Measurements from ENCODE around the gene ARHGEF1.

ARHGEF1 gene

DNA sequence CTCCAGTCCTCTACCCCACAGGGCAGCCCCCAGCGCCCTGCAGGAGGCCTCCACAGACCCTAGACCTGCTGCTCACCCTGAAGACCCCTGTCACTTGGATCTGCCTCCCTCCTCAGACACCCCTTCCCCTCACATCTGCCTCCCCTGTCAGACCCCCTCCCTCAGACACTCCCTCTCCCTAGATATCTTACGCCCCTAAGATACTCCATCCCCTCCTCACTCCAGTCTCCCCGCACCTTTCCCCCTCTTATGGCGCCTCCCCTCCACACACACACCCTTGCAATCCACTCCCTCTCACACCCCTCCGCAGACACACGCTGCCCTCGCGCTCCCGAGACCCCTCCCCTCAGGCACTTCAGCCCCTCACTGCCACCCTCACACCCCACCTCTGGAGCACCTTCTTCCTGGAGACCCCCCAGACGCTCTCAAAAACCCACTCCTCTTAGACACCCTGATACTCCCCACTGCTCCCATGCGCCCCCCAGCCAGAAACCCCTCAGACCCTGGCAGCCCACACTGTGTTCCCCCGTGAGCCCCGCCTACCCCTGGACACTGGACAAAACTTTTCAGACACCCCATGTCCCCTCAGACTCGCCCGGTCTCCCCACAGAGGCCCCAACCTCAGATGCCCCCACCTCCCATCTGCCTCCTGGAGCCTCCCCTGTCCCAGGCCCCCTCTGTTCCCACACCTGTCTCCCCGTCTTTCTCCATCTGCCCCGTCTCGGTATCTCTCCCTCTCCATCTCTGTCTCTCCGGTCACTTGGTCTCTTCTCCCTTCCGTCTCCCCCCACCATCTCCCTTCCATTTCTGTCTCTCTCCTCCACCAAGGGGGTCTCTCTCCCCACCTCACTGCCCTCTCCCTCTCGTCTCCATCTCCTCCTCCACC is 30.8 kb downstream of the ARHGEF1 start:
- Histone ChIP-seq H3K27ac (ENCODE audit: extremely low read depth, low read depth, low read length) (no peak overlapping the region), H3K4me1 (ENCODE audit: control insufficient read depth, insufficient read depth, low read length) (no peaks in the 10 kb centered on the region), H3K9me3 (ENCODE audit: control insufficient read depth, insufficient read depth, low read depth, low read length) (no peaks in the 10 kb centered on the region), H3K4me3 (ENCODE audit: low read depth, low read length) (no peak overlapping the region), H3K36me3 (ENCODE audit: control insufficient read depth in 2 of 2, insufficient read depth in 1 of 2, low read length in 2 of 2) (no peaks in the 10 kb centered on the region)
- POLR2A ChIA-PET, result no interaction called here
- CTCF ChIA-PET, result no interaction called here
- TF ChIP-seq ZNF791 (tag by site-specific recombination; IDR thresholded peaks at IDR 0.05) (no peak), ZNF473 (tag by site-specific recombination; IDR thresholded peaks at IDR 0.05) (no peak; the same call in none of the 2 replicates), ZFP37 (tag by site-specific recombination; IDR thresholded peaks at IDR 0.05) (no peak), ZNF157 (tag by site-specific recombination; IDR thresholded peaks at IDR 0.05) (0 out of 2 replicates have a peak, but pooled peaks have one; percentile 26), ZNF501 (tag by site-specific recombination; IDR thresholded peaks at IDR 0.05) (no peak), KLF9 (tag by site-specific recombination; IDR thresholded peaks at IDR 0.05; ENCODE audit: low read depth) (0 out of 2 replicates have a peak, but pooled peaks have one; percentile 37), GLIS2 (tag by site-specific recombination; IDR thresholded peaks at IDR 0.05) (peak; percentile 87), ZBTB48 (tag by site-specific recombination; IDR thresholded peaks at IDR 0.05) (peak; percentile 34), ZNF398 (tag by site-specific recombination; IDR thresholded peaks at IDR 0.05) (peak; percentile 92), WT1 (tag by site-specific recombination; IDR thresholded peaks at IDR 0.05) (peak; percentile 68; the same call in 1 of the 2 replicates), SP3 (tag by site-specific recombination; IDR thresholded peaks at IDR 0.05) (0 out of 2 replicates have a peak, but pooled peaks have one; percentile 16), ZNF677 (tag by site-specific recombination; IDR thresholded peaks at IDR 0.05) (no peak), ZNF426 (tag by site-specific recombination; IDR thresholded peaks at IDR 0.05) (no peak), ZNF223 (tag by site-specific recombination; IDR thresholded peaks at IDR 0.05) (0 out of 2 replicates have a peak, but pooled peaks have one; percentile 14), TCF7L2 (IDR thresholded peaks at IDR 0.05; ENCODE audit: borderline replicate concordance, low read depth, low read length) (no peak), ZNF280C (tag by site-specific recombination; IDR thresholded peaks at IDR 0.05) (no peak), ZIC2 (tag by site-specific recombination; IDR thresholded peaks at IDR 0.05) (peak; percentile 49), YY2 (tag by site-specific recombination; IDR thresholded peaks at IDR 0.05) (0 out of 2 replicates have a peak, but pooled peaks have one; percentile 21), SP2 (tag by site-specific recombination; IDR thresholded peaks at IDR 0.05) (0 out of 2 replicates have a peak, but pooled peaks have one; percentile 5), ZBTB7A (tag by site-specific recombination; IDR thresholded peaks at IDR 0.05; ENCODE audit: low read depth) (peak; percentile 93), ZNF248 (tag by site-specific recombination; IDR thresholded peaks at IDR 0.05) (0 out of 2 replicates have a peak, but pooled peaks have one; percentile 50), REPIN1 (tag by site-specific recombination; IDR thresholded peaks at IDR 0.05; ENCODE audit: low read depth) (no peak), KLF1 (tag by site-specific recombination; IDR thresholded peaks at IDR 0.05) (peak; percentile 70), ZNF366 (tag by site-specific recombination; conservative IDR thresholded peaks at IDR 0.05) (peak; percentile 91), RBAK (tag by site-specific recombination; IDR thresholded peaks at IDR 0.05) (0 out of 2 replicates have a peak, but pooled peaks have one; percentile 21)
- TF ChIP-seq, protein P1, sequence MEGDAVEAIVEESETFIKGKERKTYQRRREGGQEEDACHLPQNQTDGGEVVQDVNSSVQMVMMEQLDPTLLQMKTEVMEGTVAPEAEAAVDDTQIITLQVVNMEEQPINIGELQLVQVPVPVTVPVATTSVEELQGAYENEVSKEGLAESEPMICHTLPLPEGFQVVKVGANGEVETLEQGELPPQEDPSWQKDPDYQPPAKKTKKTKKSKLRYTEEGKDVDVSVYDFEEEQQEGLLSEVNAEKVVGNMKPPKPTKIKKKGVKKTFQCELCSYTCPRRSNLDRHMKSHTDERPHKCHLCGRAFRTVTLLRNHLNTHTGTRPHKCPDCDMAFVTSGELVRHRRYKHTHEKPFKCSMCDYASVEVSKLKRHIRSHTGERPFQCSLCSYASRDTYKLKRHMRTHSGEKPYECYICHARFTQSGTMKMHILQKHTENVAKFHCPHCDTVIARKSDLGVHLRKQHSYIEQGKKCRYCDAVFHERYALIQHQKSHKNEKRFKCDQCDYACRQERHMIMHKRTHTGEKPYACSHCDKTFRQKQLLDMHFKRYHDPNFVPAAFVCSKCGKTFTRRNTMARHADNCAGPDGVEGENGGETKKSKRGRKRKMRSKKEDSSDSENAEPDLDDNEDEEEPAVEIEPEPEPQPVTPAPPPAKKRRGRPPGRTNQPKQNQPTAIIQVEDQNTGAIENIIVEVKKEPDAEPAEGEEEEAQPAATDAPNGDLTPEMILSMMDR (tag by site-specific recombination; IDR thresholded peaks at IDR 0.05), result no peak
- TF ChIP-seq, protein P2, sequence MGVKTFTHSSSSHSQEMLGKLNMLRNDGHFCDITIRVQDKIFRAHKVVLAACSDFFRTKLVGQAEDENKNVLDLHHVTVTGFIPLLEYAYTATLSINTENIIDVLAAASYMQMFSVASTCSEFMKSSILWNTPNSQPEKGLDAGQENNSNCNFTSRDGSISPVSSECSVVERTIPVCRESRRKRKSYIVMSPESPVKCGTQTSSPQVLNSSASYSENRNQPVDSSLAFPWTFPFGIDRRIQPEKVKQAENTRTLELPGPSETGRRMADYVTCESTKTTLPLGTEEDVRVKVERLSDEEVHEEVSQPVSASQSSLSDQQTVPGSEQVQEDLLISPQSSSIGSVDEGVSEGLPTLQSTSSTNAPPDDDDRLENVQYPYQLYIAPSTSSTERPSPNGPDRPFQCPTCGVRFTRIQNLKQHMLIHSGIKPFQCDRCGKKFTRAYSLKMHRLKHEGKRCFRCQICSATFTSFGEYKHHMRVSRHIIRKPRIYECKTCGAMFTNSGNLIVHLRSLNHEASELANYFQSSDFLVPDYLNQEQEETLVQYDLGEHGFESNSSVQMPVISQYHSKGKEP (tag by site-specific recombination; IDR thresholded peaks at IDR 0.05), result no peak
- TF ChIP-seq, protein P3, sequence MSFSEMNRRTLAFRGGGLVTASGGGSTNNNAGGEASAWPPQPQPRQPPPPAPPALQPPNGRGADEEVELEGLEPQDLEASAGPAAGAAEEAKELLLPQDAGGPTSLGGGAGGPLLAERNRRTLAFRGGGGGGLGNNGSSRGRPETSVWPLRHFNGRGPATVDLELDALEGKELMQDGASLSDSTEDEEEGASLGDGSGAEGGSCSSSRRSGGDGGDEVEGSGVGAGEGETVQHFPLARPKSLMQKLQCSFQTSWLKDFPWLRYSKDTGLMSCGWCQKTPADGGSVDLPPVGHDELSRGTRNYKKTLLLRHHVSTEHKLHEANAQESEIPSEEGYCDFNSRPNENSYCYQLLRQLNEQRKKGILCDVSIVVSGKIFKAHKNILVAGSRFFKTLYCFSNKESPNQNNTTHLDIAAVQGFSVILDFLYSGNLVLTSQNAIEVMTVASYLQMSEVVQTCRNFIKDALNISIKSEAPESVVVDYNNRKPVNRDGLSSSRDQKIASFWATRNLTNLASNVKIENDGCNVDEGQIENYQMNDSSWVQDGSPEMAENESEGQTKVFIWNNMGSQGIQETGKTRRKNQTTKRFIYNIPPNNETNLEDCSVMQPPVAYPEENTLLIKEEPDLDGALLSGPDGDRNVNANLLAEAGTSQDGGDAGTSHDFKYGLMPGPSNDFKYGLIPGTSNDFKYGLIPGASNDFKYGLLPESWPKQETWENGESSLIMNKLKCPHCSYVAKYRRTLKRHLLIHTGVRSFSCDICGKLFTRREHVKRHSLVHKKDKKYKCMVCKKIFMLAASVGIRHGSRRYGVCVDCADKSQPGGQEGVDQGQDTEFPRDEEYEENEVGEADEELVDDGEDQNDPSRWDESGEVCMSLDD (tag by site-specific recombination; IDR thresholded peaks at IDR 0.05), result peak; percentile 58; the same call in 1 of the 2 replicates
